Osteoblast (primary cell): ENCODE results near the gene GATAD2A. TPM values are rescaled to one million over a fixed set of nuclear protein-coding genes. Genes with fewer than 3 reads are reported as not detected.

ENCODE experiments used
- DNase-seq: peaks from one replicate; pipeline ENCODE4 v3.0.0; 2011; ENCODE audit warnings: low spot score, mixed read lengths; ENCODE audit not compliant: insufficient read length; ENCODE audit errors: missing footprints
- H2AFZ ChIP-seq: 2 replicates; pipeline ENCODE4 v1.6.0; 2011; ENCODE audit warnings: mild to moderate bottlenecking, low read length
- H3K27ac ChIP-seq: 2 replicates; pipeline ENCODE4 v1.5.1; 2011; ENCODE audit warnings: mild to moderate bottlenecking, low read depth, low read length, moderate library complexity
- H3K27me3 ChIP-seq: 2 replicates; pipeline ENCODE4 v1.6.0; 2012; ENCODE audit warnings: mild to moderate bottlenecking, control low read depth, inconsistent platforms, low read length, moderate library complexity; ENCODE audit not compliant: insufficient read depth
- H3K36me3 ChIP-seq: 2 replicates; pipeline ENCODE4 v1.5.1; 2011; ENCODE audit warnings: mild to moderate bottlenecking, low read length, control low read depth, moderate library complexity; ENCODE audit not compliant: insufficient read depth
- H3K4me1 ChIP-seq: 2 replicates; pipeline ENCODE4 v1.5.1; 2011; ENCODE audit warnings: mild to moderate bottlenecking, low read length, control low read depth, moderate library complexity; ENCODE audit not compliant: insufficient read depth
- H3K4me2 ChIP-seq: 2 replicates; pipeline ENCODE4 v1.6.0; 2011; ENCODE audit warnings: mild to moderate bottlenecking, low read length; ENCODE audit not compliant: insufficient read depth
- H3K4me3 ChIP-seq: fragments of 200-600 bp; sonication (generic); 3 replicates; pipeline ENCODE4 v1.5.1; 2012; ENCODE audit warnings: mild to moderate bottlenecking, low read length, inconsistent platforms; ENCODE audit not compliant: insufficient read depth
- H3K79me2 ChIP-seq: 2 replicates; pipeline ENCODE4 v1.6.0; 2012; ENCODE audit warnings: mild to moderate bottlenecking, low read length, control low read depth, inconsistent platforms; ENCODE audit not compliant: insufficient read depth
- H3K9me3 ChIP-seq: 2 replicates; pipeline ENCODE4 v1.5.1; 2011; ENCODE audit warnings: low read depth, low read length, control low read depth
- H4K20me1 ChIP-seq: 2 replicates; pipeline ENCODE4 v1.6.0; 2012; ENCODE audit warnings: mild to moderate bottlenecking, low read length, control low read depth; ENCODE audit not compliant: insufficient read depth
- total RNA-seq: library from RNA; depleted of rRNA; stranded (reverse); fragments of >200 nt; gene quantifications from 2 replicates; pipeline ENCODE4 v1.2.3, GENCODE V29; 2012
- TF ChIP-seq, protein P1 (sequence below): IDR thresholded peaks from 2 replicates; pipeline ENCODE4 v1.5.1; 2011; ENCODE audit warnings: mild to moderate bottlenecking, low read depth, low read length, moderate library complexity; ENCODE audit errors: extremely low read depth

The GATAD2A gene
- total RNA-seq, 1 donor = 48.9 TPM

DNA sequence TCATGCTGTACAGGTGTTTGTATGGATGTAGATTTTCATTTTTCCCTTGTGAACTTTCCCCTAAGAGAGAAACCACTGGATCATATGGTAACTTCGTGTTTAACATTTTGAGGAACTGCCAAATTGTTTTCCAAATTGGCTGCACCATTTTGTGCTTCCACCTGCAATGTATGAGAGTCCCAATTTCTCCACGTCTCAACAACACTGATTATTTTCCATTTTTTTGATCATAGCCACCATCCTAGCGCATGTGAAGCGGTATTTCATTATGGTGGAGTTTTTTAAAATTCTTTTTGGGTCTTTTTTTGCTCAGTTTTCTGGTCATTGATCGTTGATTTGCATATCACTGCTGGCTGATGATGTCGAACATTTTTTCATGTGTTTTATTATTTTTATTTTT lies 115.5 kb downstream of the GATAD2A start:
- Histone ChIP-seq H3K27me3 (no peaks in the 10 kb centered on the region), H3K79me2 (peaks cover 86% of the 10 kb centered on the region), H4K20me1 (peaks cover 35% of the 10 kb centered on the region), H3K27ac (no peak overlapping the region), H3K36me3 (peaks cover 20% of the 10 kb centered on the region), H2AFZ (no peak overlapping the region), H3K4me2 (no peak overlapping the region), H3K9me3 (no peaks in the 10 kb centered on the region), H3K4me3 (no peak overlapping the region), H3K4me1 (peaks cover 6% of the 10 kb centered on the region)
- DNase-seq = peak; percentile 57
- TF ChIP-seq, protein P1, sequence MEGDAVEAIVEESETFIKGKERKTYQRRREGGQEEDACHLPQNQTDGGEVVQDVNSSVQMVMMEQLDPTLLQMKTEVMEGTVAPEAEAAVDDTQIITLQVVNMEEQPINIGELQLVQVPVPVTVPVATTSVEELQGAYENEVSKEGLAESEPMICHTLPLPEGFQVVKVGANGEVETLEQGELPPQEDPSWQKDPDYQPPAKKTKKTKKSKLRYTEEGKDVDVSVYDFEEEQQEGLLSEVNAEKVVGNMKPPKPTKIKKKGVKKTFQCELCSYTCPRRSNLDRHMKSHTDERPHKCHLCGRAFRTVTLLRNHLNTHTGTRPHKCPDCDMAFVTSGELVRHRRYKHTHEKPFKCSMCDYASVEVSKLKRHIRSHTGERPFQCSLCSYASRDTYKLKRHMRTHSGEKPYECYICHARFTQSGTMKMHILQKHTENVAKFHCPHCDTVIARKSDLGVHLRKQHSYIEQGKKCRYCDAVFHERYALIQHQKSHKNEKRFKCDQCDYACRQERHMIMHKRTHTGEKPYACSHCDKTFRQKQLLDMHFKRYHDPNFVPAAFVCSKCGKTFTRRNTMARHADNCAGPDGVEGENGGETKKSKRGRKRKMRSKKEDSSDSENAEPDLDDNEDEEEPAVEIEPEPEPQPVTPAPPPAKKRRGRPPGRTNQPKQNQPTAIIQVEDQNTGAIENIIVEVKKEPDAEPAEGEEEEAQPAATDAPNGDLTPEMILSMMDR = no peak

DNA sequence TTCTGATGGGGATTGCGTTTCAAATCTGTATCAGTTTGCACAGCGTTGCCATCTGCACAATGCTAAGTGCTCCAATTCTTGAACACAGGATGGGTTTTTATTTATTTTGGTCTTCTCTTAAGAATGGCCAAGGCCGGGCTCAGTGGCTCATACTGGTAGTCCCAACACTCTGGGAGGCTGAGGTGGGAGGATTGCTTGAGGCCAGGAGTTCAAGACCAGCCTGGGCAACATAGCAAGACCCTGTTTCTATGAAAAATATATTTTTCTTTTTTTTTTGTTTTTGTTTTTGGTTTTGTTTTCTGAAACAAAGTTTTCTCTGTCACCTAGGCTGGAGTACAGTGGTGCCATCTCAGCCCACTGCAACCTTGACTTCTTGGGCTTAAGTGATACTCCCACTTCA lies 117.7 kb downstream of the GATAD2A start:
- Histone ChIP-seq H3K27me3 (no peaks in the 10 kb centered on the region), H3K9me3 (no peaks in the 10 kb centered on the region), H3K4me3 (no peak overlapping the region), H3K27ac (no peak overlapping the region), H3K36me3 (peaks cover 25% of the 10 kb centered on the region), H3K79me2 (peaks cover 65% of the 10 kb centered on the region), H3K4me2 (no peak overlapping the region), H3K4me1 (no peaks in the 10 kb centered on the region), H2AFZ (no peak overlapping the region), H4K20me1 (peaks cover 43% of the 10 kb centered on the region)
- no peak for DNase-seq
- TF ChIP-seq, protein P1 = no peak

DNA sequence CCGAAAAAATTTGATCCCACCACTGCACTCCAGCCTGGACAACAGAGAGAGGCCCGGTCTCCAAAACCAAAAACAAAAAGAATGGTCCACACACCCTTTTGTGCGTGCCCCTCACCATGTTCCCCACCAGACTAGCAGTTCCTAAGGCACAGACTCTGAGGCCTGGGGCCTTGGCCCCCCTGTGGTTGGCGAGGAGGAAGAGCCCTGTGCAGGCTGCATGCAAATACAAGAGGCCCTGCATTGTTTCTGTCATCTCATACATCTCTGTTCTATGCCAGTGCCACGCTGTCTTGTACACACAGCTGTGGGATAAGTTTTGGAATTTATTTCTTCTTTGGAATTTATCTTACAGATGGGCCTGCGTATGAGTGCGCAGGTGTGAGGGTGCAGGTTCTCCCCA lies 118.6 kb downstream of the GATAD2A start:
- Histone ChIP-seq H4K20me1 (peaks cover 42% of the 10 kb centered on the region), H3K27ac (no peak overlapping the region), H3K36me3 (peaks cover 27% of the 10 kb centered on the region)

DNA sequence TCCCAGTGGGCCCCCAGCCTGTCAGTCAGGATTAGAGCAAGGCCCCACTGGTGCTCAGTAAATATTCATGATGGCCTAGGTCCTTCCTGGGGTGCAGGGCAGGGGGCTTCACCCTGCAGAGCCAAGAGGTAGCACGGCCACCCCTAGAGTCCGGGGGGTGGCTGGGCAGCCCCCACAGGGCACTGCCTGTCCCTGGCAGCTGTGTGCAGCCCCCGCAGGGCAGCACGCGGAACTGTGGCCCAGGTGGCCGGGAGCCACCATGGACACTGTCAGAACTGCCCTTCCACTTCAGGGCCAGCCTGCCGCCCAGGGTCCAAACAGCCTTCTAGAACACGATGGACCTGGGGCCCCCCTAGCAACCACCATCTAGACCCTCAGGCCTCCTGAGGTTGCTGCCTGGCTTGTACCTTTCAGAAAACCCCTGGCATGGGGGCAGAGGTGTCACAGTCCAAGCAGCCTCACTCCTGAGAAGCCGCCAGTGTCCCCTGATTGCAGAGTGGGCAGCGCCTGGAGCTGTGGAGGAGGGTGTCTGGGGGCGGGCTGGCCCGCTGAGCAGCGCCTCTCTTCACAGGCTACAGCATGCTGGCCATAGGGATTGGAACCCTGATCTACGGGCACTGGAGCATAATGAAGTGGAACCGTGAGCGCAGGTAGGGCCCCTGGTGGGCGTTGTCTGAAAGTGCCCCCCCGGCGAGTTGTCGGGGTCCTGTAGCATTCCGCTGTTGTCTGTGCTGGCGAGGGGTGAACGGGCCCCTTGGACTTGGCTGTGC lies 120.3 kb downstream of the GATAD2A start:
- DNase-seq = peak; percentile 71
- Histone ChIP-seq H3K4me3 (no peak overlapping the region), H4K20me1 (peaks cover 36% of the 10 kb centered on the region), H2AFZ (no peak overlapping the region), H3K27me3 (no peaks in the 10 kb centered on the region), H3K27ac (no peak overlapping the region), H3K4me1 (peaks cover 5% of the 10 kb centered on the region), H3K9me3 (no peaks in the 10 kb centered on the region), H3K79me2 (peaks cover 43% of the 10 kb centered on the region), H3K4me2 (no peak overlapping the region), H3K36me3 (peaks cover 12% of the 10 kb centered on the region)
- TF ChIP-seq, protein P1 = no peak

More for the DNA sequence above, 118.6 kb downstream of the GATAD2A start:
- H3K79me2 ChIP-seq = peaks cover 60% of the 10 kb centered on the region
- no peaks in the 10 kb centered on the region for H3K27me3 ChIP-seq
- H2AFZ ChIP-seq = no peak overlapping the region
- no peaks in the 10 kb centered on the region for H3K9me3 ChIP-seq
- no peaks in the 10 kb centered on the region for H3K4me1 ChIP-seq
- TF ChIP-seq, protein P1 = no peak
- no peak overlapping the region for H3K4me2 ChIP-seq
- H3K4me3 ChIP-seq = no peak overlapping the region
- peak; percentile 76 for DNase-seq
